Subcutaneous abdominal adipose tissue (tissue), 5 donors: ENCODE data around the gene PTPRU.

ENCODE experiments used
- H3K27ac ChIP-seq: one replicate; pipeline ENCODE4 v1.7.0; 2013; ENCODE audit warnings: low read depth, mild to moderate bottlenecking, inconsistent platforms, low read length, moderate library complexity
- H3K27me3 ChIP-seq, 5 donors: one replicate each; pipeline ENCODE4 v1.7.0; 2013; ENCODE audit warnings: low read length in 5 of 5, inconsistent platforms in 1 of 5; ENCODE audit not compliant: control insufficient read depth in 5 of 5, insufficient read depth in 4 of 5
- H3K36me3 ChIP-seq, 5 donors: one replicate each; pipeline ENCODE4 v1.7.0; 2013; ENCODE audit warnings: low read length in 5 of 5; ENCODE audit not compliant: control insufficient read depth in 5 of 5, insufficient read depth in 5 of 5
- H3K4me1 ChIP-seq, 5 donors: one replicate each; pipeline ENCODE4 v1.7.0; 2013; ENCODE audit warnings: low read length in 5 of 5, mild to moderate bottlenecking in 3 of 5, moderate library complexity in 1 of 5; ENCODE audit not compliant: control insufficient read depth in 5 of 5, insufficient read depth in 5 of 5
- H3K4me3 ChIP-seq, 5 donors: one replicate each; pipeline ENCODE4 v1.7.0; 2013; ENCODE audit warnings: low read length in 5 of 5, low read depth in 1 of 5
- H3K9ac ChIP-seq, 5 donors: one replicate each; pipeline ENCODE4 v1.7.0; 2013; ENCODE audit warnings: low read length in 5 of 5, mild to moderate bottlenecking in 4 of 5, moderate library complexity in 3 of 5
- H3K9me3 ChIP-seq, 5 donors: one replicate each; pipeline ENCODE4 v1.7.0; 2013; ENCODE audit warnings: low read length in 5 of 5; ENCODE audit not compliant: control insufficient read depth in 5 of 5
- donor health status: healthy.
- donor health status: healthy.
- donor health status: healthy.
- donor health status: healthy.
- donor health status: healthy.

PTPRU gene

GRCh38 chr1:29320156-29320940 lies 84.0 kb downstream of the PTPRU start:
- peaks cover 0 to 69% (median 40%) of the 10 kb centered on the region in 5 donors for H3K36me3 ChIP-seq
- H3K27me3 ChIP-seq = no peaks in the 10 kb centered on the region
- H3K9ac ChIP-seq = no peak overlapping the region
- no peak overlapping the region for H3K27ac ChIP-seq
- H3K9me3 ChIP-seq = no peaks in the 10 kb centered on the region
- H3K4me1 ChIP-seq = no peaks in the 10 kb centered on the region
- H3K4me3 ChIP-seq = no peak overlapping the region

GRCh38 chr1:29321176-29321575 lies 84.9 kb downstream of the PTPRU start:
- H3K9me3 ChIP-seq = no peaks in the 10 kb centered on the region
- no peaks in the 10 kb centered on the region for H3K4me1 ChIP-seq
- H3K36me3 ChIP-seq = peaks cover 0 to 68% (median 38%) of the 10 kb centered on the region in 5 donors
- H3K9ac ChIP-seq = no peak overlapping the region
- H3K27me3 ChIP-seq = no peaks in the 10 kb centered on the region
- no peak overlapping the region for H3K27ac ChIP-seq
- H3K4me3 ChIP-seq = no peak overlapping the region

- Histone ChIP-seq H3K9ac (no peak overlapping the region), H3K36me3 (peaks cover 0 to 64% (median 34%) of the 10 kb centered on the region in 5 donors)
Observed at GRCh38 chr1:29322147-29322694, 85.9 kb downstream of the PTPRU start.

GRCh38 chr1:29322861-29323585 lies 86.7 kb downstream of the PTPRU start:
- no peaks in the 10 kb centered on the region for H3K4me1 ChIP-seq
- peaks cover 0 to 60% (median 31%) of the 10 kb centered on the region in 5 donors for H3K36me3 ChIP-seq
- H3K9ac ChIP-seq = no peak overlapping the region
- H3K27me3 ChIP-seq = no peaks in the 10 kb centered on the region
- no peaks in the 10 kb centered on the region for H3K9me3 ChIP-seq
- H3K27ac ChIP-seq = no peak overlapping the region
- no peak overlapping the region for H3K4me3 ChIP-seq

More at GRCh38 chr1:29322147-29322694, 85.9 kb downstream of the PTPRU start:
- H3K4me3 ChIP-seq = no peak overlapping the region
- H3K4me1 ChIP-seq = no peaks in the 10 kb centered on the region
- H3K27me3 ChIP-seq = no peaks in the 10 kb centered on the region
- no peak overlapping the region for H3K27ac ChIP-seq
- no peaks in the 10 kb centered on the region for H3K9me3 ChIP-seq

GRCh38 chr1:29323636-29324035 lies 87.3 kb downstream of the PTPRU start:
- H3K36me3 ChIP-seq = peaks cover 0 to 53% (median 25%) of the 10 kb centered on the region in 5 donors
- no peak overlapping the region for H3K9ac ChIP-seq
- H3K27ac ChIP-seq = no peak overlapping the region
- H3K9me3 ChIP-seq = no peaks in the 10 kb centered on the region
- H3K4me1 ChIP-seq = no peaks in the 10 kb centered on the region
- H3K27me3 ChIP-seq = no peaks in the 10 kb centered on the region
- H3K4me3 ChIP-seq = no peak overlapping the region

GRCh38 chr1:29324202-29324601 lies 87.9 kb downstream of the PTPRU start:
- Histone ChIP-seq H3K9me3 (no peaks in the 10 kb centered on the region), H3K4me1 (no peaks in the 10 kb centered on the region), H3K36me3 (peaks cover 0 to 50% (median 24%) of the 10 kb centered on the region in 5 donors), H3K27ac (no peak overlapping the region), H3K27me3 (no peaks in the 10 kb centered on the region), H3K4me3 (no peak overlapping the region), H3K9ac (no peak overlapping the region)

GRCh38 chr1:29324771-29325351 lies 88.5 kb downstream of the PTPRU start:
- Histone ChIP-seq H3K27me3 (no peaks in the 10 kb centered on the region), H3K27ac (no peak overlapping the region), H3K4me3 (no peak overlapping the region), H3K4me1 (no peaks in the 10 kb centered on the region), H3K9me3 (no peaks in the 10 kb centered on the region), H3K36me3 (peaks cover 0 to 50% (median 24%) of the 10 kb centered on the region in 5 donors), H3K9ac (no peak overlapping the region)

GRCh38 chr1:29325675-29326074 lies 89.4 kb downstream of the PTPRU start:
- no peak overlapping the region for H3K4me3 ChIP-seq
- H3K27me3 ChIP-seq = no peaks in the 10 kb centered on the region
- no peaks in the 10 kb centered on the region for H3K4me1 ChIP-seq
- H3K9ac ChIP-seq = no peak overlapping the region
- H3K9me3 ChIP-seq = no peaks in the 10 kb centered on the region
- no peak overlapping the region for H3K27ac ChIP-seq
- peaks cover 0 to 44% (median 18%) of the 10 kb centered on the region in 5 donors for H3K36me3 ChIP-seq

GRCh38 chr1:29326123-29326522 lies 89.8 kb downstream of the PTPRU start:
- Histone ChIP-seq H3K27me3 (no peaks in the 10 kb centered on the region), H3K4me1 (no peaks in the 10 kb centered on the region), H3K36me3 (peaks cover 0 to 40% (median 17%) of the 10 kb centered on the region in 5 donors), H3K9me3 (no peaks in the 10 kb centered on the region), H3K27ac (no peak overlapping the region), H3K9ac (no peak overlapping the region), H3K4me3 (no peak overlapping the region)
